ACC112 (cell line): ENCODE measurements around the gene CHST8.

Experiments
- H2AFZ ChIP-seq: fragments of 200-600 bp; sonication (generic); one replicate; pipeline ENCODE4 v1.6.0; 2017; ENCODE audit warnings: antibody characterized with exemption, low read length; ENCODE audit not compliant: unreplicated experiment
- H3K27ac ChIP-seq: fragments of 200-600 bp; sonication (generic); 2 replicates; pipeline ENCODE4 v1.5.1; 2014; ENCODE audit warnings: low read depth, mild to moderate bottlenecking, antibody characterized with exemption, low read length, moderate library complexity
- H3K27me3 ChIP-seq: fragments of 200-600 bp; sonication (generic); 2 replicates; pipeline ENCODE4 v1.6.1; 2014; ENCODE audit warnings: mild to moderate bottlenecking, antibody characterized with exemption, low read length, moderate library complexity, mixed read lengths; ENCODE audit not compliant: insufficient read depth
- H3K36me3 ChIP-seq: fragments of 200-600 bp; sonication (generic); 2 replicates; pipeline ENCODE4 v1.6.1; 2016; ENCODE audit warnings: mild to moderate bottlenecking, antibody characterized with exemption, low read length, moderate library complexity, mixed read lengths; ENCODE audit not compliant: insufficient read depth
- H3K4me1 ChIP-seq: fragments of 200-600 bp; sonication (generic); one replicate; pipeline ENCODE4 v1.6.1; 2016; ENCODE audit warnings: low read length, mixed read lengths; ENCODE audit not compliant: insufficient read depth, unreplicated experiment, control insufficient read depth
- H3K4me3 ChIP-seq: fragments of 200-600 bp; sonication (generic); 2 replicates; pipeline ENCODE4 v1.5.1; 2014; ENCODE audit warnings: mild to moderate bottlenecking, low read depth, low read length
- H3K79me2 ChIP-seq: fragments of 200-600 bp; sonication (generic); one replicate; pipeline ENCODE4 v1.6.0; 2016; ENCODE audit warnings: low read length; ENCODE audit not compliant: control insufficient read depth, unreplicated experiment, insufficient read depth

Gene CHST8

DNA sequence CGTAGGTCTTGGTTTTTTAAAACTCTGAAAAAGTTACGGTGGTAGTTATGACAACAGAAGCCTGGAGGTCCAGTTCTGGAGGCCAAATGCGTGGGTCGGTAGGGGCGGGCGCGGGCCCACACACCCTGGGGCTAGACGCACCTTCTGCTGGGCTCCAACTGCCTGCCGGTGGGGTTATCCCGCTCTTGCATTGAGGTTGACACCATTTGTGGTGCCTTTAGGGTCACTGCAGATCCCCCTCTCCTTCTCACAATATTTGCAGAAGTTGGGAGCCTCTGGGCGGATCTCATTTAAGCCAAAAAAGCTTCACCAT is 81.6 kb downstream of the CHST8 start:
- no peaks in the 10 kb centered on the region for H3K79me2 ChIP-seq
- H3K27me3 ChIP-seq: peaks cover 16% of the 10 kb centered on the region
- H3K4me1 ChIP-seq: no peaks in the 10 kb centered on the region

DNA sequence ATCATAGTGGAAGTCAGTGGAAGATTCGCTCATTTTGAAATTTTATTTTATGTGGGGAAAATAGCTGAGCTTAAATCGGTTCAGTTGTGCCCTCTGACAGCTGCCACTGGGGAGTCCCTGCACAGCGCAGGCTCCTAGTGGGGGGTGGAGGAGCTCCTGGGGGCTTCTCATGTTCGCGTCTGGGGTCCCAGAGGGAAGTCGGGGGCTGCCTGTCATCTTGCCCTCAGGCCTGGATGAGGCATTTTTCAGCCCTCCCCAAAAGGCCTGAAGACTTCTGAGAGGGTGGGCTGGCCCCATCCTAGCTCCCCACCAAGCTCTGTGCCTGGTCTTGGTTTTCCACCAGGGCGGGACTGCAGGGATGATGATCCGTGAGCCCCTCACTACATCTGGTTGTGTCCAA is 82.1 kb downstream of the CHST8 start:
- no peaks in the 10 kb centered on the region for H3K79me2 ChIP-seq
- H3K27ac ChIP-seq: no peak overlapping the region
- no peak overlapping the region for H2AFZ ChIP-seq
- H3K4me3 ChIP-seq: no peak overlapping the region
- H3K27me3 ChIP-seq: peaks cover 19% of the 10 kb centered on the region
- H3K36me3 ChIP-seq: no peaks in the 10 kb centered on the region
- H3K4me1 ChIP-seq: no peaks in the 10 kb centered on the region

More for the DNA sequence above, 81.6 kb downstream of the CHST8 start:
- Histone ChIP-seq H3K4me3 (no peak overlapping the region), H2AFZ (no peak overlapping the region), H3K36me3 (no peaks in the 10 kb centered on the region), H3K27ac (no peak overlapping the region)

DNA sequence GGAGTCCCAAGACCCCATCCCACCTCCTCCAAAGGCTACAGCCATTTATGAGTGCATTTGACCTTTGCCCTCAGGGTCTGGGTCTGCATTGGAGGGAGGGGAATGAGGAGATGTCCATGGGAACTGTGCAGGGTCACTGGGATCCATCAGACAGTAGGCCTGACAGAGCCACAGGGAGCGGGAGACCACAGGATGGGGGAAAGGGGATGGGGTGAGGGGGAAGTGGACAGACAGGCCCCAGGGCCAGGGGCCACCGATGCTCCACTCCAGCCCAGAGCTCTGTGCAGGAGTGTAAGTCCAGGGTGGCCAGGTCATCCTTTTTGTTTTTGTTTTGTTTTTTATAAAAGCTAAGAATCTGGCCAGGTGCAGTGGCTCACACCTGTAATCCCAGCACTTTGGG is 82.5 kb downstream of the CHST8 start:
- H3K4me3 ChIP-seq: no peak overlapping the region
- peaks cover 23% of the 10 kb centered on the region for H3K27me3 ChIP-seq
- H3K36me3 ChIP-seq: no peaks in the 10 kb centered on the region
- H3K79me2 ChIP-seq: no peaks in the 10 kb centered on the region
- H3K27ac ChIP-seq: no peak overlapping the region
- no peak overlapping the region for H2AFZ ChIP-seq
- no peaks in the 10 kb centered on the region for H3K4me1 ChIP-seq

DNA sequence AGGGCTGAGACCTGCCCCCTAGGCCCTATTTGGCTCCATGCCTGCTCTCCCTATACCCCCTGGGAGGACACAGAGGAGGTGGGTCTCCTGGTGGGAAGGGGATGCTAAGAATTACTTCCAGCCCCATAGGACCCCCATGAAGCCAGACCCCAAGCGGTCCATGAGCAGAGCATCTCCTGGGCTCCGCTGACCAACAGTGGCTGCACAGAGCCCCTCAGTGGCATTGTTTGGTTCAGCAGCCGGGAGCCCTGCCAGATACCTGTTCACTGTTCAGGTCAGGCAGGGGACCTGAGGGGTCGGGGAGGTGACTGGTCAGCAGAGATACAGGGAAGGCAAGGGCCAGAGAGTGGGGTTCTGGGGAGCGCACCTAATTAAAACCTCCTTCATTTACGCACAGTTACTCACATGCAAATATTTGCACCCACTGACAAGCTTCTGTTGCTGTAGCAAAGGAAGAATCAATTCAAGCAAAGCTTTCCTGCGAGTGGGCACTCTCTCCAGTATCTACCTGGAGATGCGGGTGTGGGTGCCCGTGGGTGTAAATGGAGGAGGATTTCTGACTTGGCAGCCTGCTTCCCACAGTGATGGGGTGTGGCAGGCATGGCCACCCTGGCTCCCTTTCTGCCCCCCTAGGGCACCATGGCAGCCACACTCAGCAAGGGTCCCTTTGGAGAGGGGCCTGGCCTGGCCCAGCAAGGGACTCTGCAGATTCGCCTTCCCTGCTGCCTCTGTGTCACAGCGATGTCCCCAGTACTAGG is 83.5 kb downstream of the CHST8 start:
- Histone ChIP-seq H3K27ac (no peak overlapping the region), H3K79me2 (no peaks in the 10 kb centered on the region), H3K27me3 (peaks cover 21% of the 10 kb centered on the region), H3K36me3 (no peaks in the 10 kb centered on the region), H2AFZ (no peak overlapping the region), H3K4me3 (no peak overlapping the region), H3K4me1 (no peaks in the 10 kb centered on the region)

DNA sequence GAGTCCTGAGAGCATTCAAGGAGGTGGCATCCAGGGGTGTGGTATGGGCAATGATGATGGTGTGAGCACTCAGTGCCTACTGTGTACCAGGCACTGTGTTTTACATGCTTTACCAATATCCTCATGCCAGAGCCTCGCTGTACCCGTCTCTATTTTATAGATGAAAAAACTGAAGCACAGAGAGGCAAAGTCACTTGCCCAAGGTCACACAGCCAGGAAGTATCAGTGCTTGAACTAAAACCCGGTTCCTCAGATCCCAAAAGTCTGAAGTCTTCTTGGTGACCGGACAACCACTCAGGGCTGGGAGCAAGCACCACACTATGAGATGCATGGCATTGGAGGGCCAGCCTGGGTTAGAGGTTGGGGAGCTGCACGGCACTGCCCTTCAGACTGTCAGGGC is 84.1 kb downstream of the CHST8 start:
- no peak overlapping the region for H2AFZ ChIP-seq

DNA sequence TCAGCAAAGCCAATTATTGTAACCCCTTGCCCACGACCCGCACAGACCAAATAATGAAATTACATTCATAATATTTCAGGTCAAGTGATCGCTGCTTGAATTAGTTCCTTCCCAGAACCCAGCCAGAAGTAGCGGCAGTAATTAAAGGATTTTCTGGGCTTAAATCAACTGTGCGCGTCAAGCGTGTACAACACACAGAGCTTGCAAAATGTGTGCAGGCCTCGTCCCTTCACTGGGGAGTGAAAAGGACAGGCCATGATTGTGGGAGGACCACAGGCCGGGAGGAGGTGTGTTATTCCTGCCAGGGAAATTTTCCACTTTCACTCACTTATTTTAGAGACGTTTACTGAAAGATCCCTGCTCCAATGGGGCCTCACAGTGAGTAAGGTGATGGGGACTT is 84.9 kb downstream of the CHST8 start:
- no peaks in the 10 kb centered on the region for H3K36me3 ChIP-seq
- no peak overlapping the region for H3K27ac ChIP-seq
- H3K4me1 ChIP-seq: no peaks in the 10 kb centered on the region
- no peaks in the 10 kb centered on the region for H3K79me2 ChIP-seq
- no peak overlapping the region for H3K4me3 ChIP-seq
- H3K27me3 ChIP-seq: peaks cover 16% of the 10 kb centered on the region
- H2AFZ ChIP-seq: no peak overlapping the region

More for the DNA sequence above, 84.1 kb downstream of the CHST8 start:
- H3K4me1 ChIP-seq: no peaks in the 10 kb centered on the region
- peaks cover 20% of the 10 kb centered on the region for H3K27me3 ChIP-seq
- H3K36me3 ChIP-seq: no peaks in the 10 kb centered on the region
- H3K4me3 ChIP-seq: no peak overlapping the region
- H3K79me2 ChIP-seq: no peaks in the 10 kb centered on the region
- H3K27ac ChIP-seq: no peak overlapping the region

DNA sequence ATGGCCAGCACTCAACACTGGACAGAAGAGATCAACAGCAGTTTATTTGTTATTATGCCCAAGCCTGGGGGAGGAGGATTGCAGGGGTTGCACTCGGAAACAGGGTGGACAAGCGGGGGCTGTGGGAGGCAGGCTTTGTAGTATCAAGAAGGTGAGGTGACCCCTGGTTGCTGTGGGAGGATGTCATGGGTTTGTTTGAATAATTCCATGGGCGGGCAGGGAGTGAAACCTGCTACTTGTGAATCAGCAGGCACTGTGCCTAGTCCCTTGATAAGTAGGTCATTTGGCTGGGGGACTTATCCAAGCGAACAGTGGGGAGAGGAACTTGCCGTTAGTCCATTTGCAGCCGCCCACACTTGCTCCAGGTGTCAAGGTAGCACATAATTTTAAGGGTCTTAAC is 90.5 kb downstream of the CHST8 start:
- no peaks in the 10 kb centered on the region for H3K79me2 ChIP-seq
- no peaks in the 10 kb centered on the region for H3K36me3 ChIP-seq
- H3K27me3 ChIP-seq: peaks cover 11% of the 10 kb centered on the region
- H3K27ac ChIP-seq: no peak overlapping the region
- no peaks in the 10 kb centered on the region for H3K4me1 ChIP-seq
- H3K4me3 ChIP-seq: no peak overlapping the region
- no peak overlapping the region for H2AFZ ChIP-seq

DNA sequence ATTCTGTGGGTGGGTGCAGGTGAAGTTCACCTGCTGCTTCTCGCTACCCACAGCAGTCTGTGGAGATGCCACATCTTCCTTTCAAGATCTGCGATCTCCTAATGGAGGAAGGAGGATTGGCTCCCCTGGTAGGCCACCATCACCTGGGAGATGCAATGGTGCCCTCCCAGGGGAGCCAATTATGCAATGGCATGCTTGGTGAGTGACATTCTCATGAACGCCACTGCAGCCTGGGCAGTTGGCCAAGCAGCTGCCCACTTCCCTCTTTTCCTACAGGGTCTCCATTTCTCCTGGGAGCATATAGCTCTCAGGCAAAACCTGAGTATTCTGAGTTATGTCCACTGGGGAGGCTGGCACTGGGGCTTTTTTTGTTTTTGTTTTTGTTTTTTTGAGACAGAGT is 91.4 kb downstream of the CHST8 start:
- H3K27me3 ChIP-seq: peaks cover 11% of the 10 kb centered on the region

DNA sequence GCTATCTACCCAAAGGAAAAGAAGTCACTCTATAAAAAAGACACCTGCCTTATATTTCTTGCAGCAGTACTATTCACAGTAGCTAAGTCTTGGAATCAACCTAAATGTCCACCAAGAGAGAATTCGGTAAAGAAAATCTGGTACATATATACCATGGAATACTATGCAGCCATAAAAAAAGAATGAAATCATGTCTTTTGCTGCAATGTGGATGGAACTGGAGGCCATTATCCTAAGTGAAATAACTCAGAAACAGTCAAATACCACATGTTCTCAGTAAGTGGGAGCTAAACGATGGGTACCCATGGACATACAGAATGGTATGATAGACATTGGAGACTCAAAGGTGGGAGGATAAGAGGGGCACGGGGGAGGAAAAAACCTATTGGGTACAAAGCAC is 92.4 kb downstream of the CHST8 start:
- H3K4me1 ChIP-seq: no peaks in the 10 kb centered on the region
- H3K27me3 ChIP-seq: peaks cover 2% of the 10 kb centered on the region
- H3K4me3 ChIP-seq: no peak overlapping the region
- no peak overlapping the region for H3K27ac ChIP-seq
- H3K79me2 ChIP-seq: no peaks in the 10 kb centered on the region
- no peak overlapping the region for H2AFZ ChIP-seq
- no peaks in the 10 kb centered on the region for H3K36me3 ChIP-seq

More for the DNA sequence above, 91.4 kb downstream of the CHST8 start:
- Histone ChIP-seq H2AFZ (no peak overlapping the region), H3K4me1 (no peaks in the 10 kb centered on the region), H3K4me3 (no peak overlapping the region), H3K27ac (no peak overlapping the region), H3K79me2 (no peaks in the 10 kb centered on the region), H3K36me3 (no peaks in the 10 kb centered on the region)

DNA sequence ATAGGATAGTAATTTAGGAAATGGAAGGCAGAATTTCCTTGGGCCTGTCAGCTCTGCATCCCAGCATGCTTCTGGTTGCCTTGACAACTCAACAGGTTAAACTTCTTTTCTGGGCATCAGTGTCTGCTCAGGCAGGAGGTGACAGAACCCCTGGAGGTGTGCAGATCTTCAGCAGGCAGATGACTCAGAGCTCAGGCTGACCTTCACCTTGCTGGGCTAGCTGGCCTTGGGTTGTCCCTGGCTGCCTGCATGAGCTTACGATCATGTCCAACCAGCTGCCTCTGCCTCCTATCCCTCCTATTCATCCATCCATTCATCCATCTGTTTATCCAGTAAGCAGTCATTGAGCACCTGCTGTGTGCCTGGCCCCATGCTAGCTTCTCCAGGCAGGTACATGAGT is 93.7 kb downstream of the CHST8 start:
- H3K4me1 ChIP-seq: no peaks in the 10 kb centered on the region
- no peaks in the 10 kb centered on the region for H3K27me3 ChIP-seq
- no peaks in the 10 kb centered on the region for H3K36me3 ChIP-seq
- no peak overlapping the region for H3K4me3 ChIP-seq
- H3K79me2 ChIP-seq: no peaks in the 10 kb centered on the region
- no peak overlapping the region for H2AFZ ChIP-seq
- H3K27ac ChIP-seq: no peak overlapping the region

DNA sequence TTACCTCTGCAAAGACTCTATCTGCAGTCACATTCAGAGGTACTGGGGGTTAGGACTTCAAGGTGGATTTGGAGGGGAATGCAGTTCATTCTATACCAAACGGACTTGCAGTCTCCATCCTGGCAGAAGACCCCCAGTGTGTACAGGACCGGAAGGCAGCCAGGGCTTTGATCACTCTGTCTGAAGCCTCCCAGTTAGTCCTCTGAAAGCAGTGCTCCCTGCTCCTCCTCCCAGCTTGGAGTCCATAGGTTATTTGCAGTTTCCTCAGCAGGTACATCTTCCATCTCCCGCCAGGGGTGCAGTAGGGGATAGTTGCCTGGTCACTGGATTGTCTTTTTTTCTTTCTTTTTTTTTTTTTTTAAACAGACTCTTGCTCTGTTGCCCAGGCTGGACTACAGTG is 96.1 kb downstream of the CHST8 start:
- H3K4me3 ChIP-seq: no peak overlapping the region
- H3K27me3 ChIP-seq: no peaks in the 10 kb centered on the region
- no peak overlapping the region for H3K27ac ChIP-seq
- no peaks in the 10 kb centered on the region for H3K4me1 ChIP-seq
- H3K79me2 ChIP-seq: no peaks in the 10 kb centered on the region
- H3K36me3 ChIP-seq: no peaks in the 10 kb centered on the region
- no peak overlapping the region for H2AFZ ChIP-seq
